ENCODE measurements around the gene SLC7A4. TPM values are rescaled to one million over a fixed set of nuclear protein-coding genes. Genes with fewer than 3 reads are reported as not detected.
A peak's percentile ranks its signal among the peaks of the same experiment; 100 is the strongest.

The SLC7A4 gene
- polyA plus RNA-seq, 1 of the 3 experiments (the other 2 are of a cell fraction): 0.02 TPM

DNA sequence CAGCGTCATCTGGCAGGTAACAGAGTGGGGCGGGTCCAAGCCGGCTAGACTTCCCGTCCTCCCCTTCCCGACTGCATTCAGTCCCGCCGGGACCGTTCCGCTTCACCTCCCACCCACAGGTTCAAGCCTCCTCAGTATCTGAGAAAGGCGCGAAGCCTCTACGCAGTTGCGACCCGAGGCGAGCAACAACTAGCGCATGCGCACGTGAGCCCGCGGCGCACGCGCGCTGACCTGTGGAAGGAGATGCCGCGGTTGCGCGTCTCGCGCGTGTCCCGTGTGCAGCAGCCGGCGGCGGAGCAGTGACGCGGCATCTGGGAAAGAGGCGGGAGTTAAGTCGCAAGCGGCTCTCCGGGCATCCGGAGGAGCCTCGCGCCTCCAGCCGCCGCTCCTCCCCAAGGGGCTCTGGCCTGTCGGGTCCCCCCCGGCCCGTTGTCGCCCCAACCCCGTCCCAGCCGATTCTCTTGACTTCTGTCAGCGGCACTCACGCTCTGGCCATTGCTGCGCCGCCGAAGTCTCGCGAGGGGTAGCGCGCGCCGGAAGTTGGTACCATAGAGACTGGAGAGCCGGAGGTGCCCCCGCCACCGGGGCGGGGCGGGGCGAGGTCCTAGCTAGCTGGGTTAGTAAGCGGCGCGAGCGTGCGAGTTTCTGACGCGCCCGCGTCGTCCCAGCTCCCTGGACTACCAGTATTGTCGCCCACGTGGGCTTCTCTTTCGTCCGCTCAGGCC lies 30.6 kb downstream of the SLC7A4 start, which contains the start of gene THAP7:
THAP7 (minus strand) TSS at position 518 of the 725 bp plus-strand sequence; CDS start at position 311, 207 bp downstream.
- peak within 1 kb of the TSS; percentile 96 to 97 for H3K27ac ChIP-seq (ENCODE audit: low read depth in 2 of 2, low read length in 1 of 2)
- H3K79me2 ChIP-seq (ENCODE audit: insufficient read depth): peaks cover 37% of the 10 kb centered on the region
- WGBS (ENCODE audit: low lambda C conversion rate): 3% methylated on average over 25 of the region's 83 CpGs
- no peaks in the 10 kb centered on the region for H3K9me3 ChIP-seq
- H3F3A ChIP-seq (replicated peaks; ENCODE audit: insufficient read depth): peaks cover 16% of the 10 kb centered on the region
- POLR2A ChIA-PET: interaction anchor here (0.6 to 3.3 kb wide), 9 partner anchors 11 to 116 kb away, joined by 3 to 34 read pairs (median 5); partner anchors contain the start of genes CRKL, LRRC74B, LZTR1 and P2RX6
- CTCF ChIA-PET: interaction anchor here (1.2 to 2.6 kb wide), 6 partner anchors 11 to 117 kb away, joined by 3 to 13 read pairs (median 9); partner anchors contain the start of gene LRRC74B
- peak within 1 kb of the TSS; percentile 60 for H2AFZ ChIP-seq (ENCODE audit: low read depth)
- peaks cover 7 to 26% of the 10 kb centered on the region in 2 experiments for H3K36me3 ChIP-seq (replicated peaks in 1 of 2; ENCODE audit: control insufficient read depth in 1 of 2, insufficient read depth in 2 of 2, low read length in 1 of 2)
- peak within 1 kb of the TSS; percentile 82 to 96 for H3K4me3 ChIP-seq (ENCODE audit: low read depth in 2 of 2, low read length in 1 of 2)
- no peaks in the 10 kb centered on the region for H3K9me2 ChIP-seq
- H3K4me2 ChIP-seq: peak within 1 kb of the TSS; percentile 95
- peak; percentile 96 for DNase-seq
- H4K20me1 ChIP-seq (ENCODE audit: insufficient read depth): 0 out of 2 replicates have a peak, but pooled peaks cover 5% of the 10 kb centered on the region
- H3K27me3 ChIP-seq (ENCODE audit: insufficient read depth): no peaks in the 10 kb centered on the region
- H3K9ac ChIP-seq: peak within 1 kb of the TSS; percentile 98
- peaks cover 12 to 37% of the 10 kb centered on the region in 2 experiments; a peak in 3 of 4 replicates for H3K4me1 ChIP-seq (ENCODE audit: control insufficient read depth in 1 of 2, insufficient read depth in 2 of 2, low read depth in 1 of 2, low read length in 1 of 2)
- TF ChIP-seq GABPA (IDR thresholded peaks at IDR 0.05; ENCODE audit: low read depth) (peak; percentile 83), PBX3 (IDR thresholded peaks at IDR 0.05) (0 out of 2 replicates have a peak, but pooled peaks have one; percentile 9), FOSL2 (IDR thresholded peaks at IDR 0.05; ENCODE audit: borderline replicate concordance, low read depth) (no peak), GATA2 (CRISPR knock-in tag; IDR thresholded peaks at IDR 0.05) (no peak), TAF1 (IDR thresholded peaks at IDR 0.05; ENCODE audit: borderline replicate concordance, low read depth, low read length) (peak; percentile 94), TCF12 (IDR thresholded peaks at IDR 0.05) (no peak), NRF1 (IDR thresholded peaks at IDR 0.05; ENCODE audit: low read depth, low read length) (peak; percentile 99), POLR2AphosphoS5 (IDR thresholded peaks at IDR 0.05; ENCODE audit: low read depth, low read length) (peak; percentile 90), MEF2A (IDR thresholded peaks at IDR 0.05; ENCODE audit: borderline replicate concordance, low read depth) (no peak), CHD2 (IDR thresholded peaks at IDR 0.05; ENCODE audit: low read length, partially characterized antibody) (peak; percentile 98), USF1 (IDR thresholded peaks at IDR 0.05; ENCODE audit: borderline replicate concordance, low read depth) (peak; percentile 53; the same call in 1 of the 2 replicates), SIN3A (IDR thresholded peaks at IDR 0.05; ENCODE audit: borderline replicate concordance, low read depth, low read length) (0 out of 2 replicates have a peak, but pooled peaks have one; percentile 32), EP300 (IDR thresholded peaks at IDR 0.05; ENCODE audit: borderline replicate concordance in 1 of 2, low read depth in 1 of 2, low read length in 1 of 2) (no peak), YY1 (IDR thresholded peaks at IDR 0.05; ENCODE audit: low read depth) (peak; percentile 84), EZH2phosphoT487 (IDR thresholded peaks at IDR 0.05; ENCODE audit: borderline replicate concordance, low read depth) (no peak), ZBTB33 (IDR thresholded peaks at IDR 0.05; ENCODE audit: borderline replicate concordance, low read depth) (peak; percentile 98), MXI1 (IDR thresholded peaks at IDR 0.05; ENCODE audit: low read depth, low read length) (peak; percentile 92), ELF1 (IDR thresholded peaks at IDR 0.05) (peak; percentile 37; the same call in 1 of the 2 replicates), IRF3 (IDR thresholded peaks at IDR 0.05; ENCODE audit: low read depth, low read length) (no peak), RFX5 (IDR thresholded peaks at IDR 0.05; ENCODE audit: low read length) (no peak)
- TF ChIP-seq, protein P1, sequence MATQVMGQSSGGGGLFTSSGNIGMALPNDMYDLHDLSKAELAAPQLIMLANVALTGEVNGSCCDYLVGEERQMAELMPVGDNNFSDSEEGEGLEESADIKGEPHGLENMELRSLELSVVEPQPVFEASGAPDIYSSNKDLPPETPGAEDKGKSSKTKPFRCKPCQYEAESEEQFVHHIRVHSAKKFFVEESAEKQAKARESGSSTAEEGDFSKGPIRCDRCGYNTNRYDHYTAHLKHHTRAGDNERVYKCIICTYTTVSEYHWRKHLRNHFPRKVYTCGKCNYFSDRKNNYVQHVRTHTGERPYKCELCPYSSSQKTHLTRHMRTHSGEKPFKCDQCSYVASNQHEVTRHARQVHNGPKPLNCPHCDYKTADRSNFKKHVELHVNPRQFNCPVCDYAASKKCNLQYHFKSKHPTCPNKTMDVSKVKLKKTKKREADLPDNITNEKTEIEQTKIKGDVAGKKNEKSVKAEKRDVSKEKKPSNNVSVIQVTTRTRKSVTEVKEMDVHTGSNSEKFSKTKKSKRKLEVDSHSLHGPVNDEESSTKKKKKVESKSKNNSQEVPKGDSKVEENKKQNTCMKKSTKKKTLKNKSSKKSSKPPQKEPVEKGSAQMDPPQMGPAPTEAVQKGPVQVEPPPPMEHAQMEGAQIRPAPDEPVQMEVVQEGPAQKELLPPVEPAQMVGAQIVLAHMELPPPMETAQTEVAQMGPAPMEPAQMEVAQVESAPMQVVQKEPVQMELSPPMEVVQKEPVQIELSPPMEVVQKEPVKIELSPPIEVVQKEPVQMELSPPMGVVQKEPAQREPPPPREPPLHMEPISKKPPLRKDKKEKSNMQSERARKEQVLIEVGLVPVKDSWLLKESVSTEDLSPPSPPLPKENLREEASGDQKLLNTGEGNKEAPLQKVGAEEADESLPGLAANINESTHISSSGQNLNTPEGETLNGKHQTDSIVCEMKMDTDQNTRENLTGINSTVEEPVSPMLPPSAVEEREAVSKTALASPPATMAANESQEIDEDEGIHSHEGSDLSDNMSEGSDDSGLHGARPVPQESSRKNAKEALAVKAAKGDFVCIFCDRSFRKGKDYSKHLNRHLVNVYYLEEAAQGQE (IDR thresholded peaks at IDR 0.05; ENCODE audit: low read depth, low read length): no peak
- TF ChIP-seq, protein P2, sequence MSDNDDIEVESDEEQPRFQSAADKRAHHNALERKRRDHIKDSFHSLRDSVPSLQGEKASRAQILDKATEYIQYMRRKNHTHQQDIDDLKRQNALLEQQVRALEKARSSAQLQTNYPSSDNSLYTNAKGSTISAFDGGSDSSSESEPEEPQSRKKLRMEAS (IDR thresholded peaks at IDR 0.05; ENCODE audit: low read depth): peak; percentile 84

All from SK-N-SH (cell line).